ENCODE measurements around the gene CLDN16.

Gene CLDN16

DNA sequence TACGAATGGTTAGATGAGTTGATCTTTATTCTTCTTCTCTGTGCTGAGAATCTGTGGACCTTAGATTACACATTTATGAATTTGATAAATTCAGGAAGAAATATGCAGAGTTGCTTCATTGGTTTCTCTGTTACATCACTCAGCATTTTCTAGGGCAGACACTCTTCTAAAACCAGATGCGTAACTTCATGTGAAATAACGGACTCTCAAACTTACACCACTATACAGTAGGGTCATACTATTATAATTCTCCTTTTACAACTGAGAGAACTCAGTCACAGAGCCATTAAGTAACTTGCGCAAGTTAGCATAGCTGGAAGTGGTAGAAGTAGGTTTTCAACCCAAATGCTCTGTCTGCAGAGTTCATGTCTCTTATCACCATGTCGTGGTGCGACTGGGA is 56.0 kb downstream of the CLDN16 start:
- DNase-seq = no peak

DNA sequence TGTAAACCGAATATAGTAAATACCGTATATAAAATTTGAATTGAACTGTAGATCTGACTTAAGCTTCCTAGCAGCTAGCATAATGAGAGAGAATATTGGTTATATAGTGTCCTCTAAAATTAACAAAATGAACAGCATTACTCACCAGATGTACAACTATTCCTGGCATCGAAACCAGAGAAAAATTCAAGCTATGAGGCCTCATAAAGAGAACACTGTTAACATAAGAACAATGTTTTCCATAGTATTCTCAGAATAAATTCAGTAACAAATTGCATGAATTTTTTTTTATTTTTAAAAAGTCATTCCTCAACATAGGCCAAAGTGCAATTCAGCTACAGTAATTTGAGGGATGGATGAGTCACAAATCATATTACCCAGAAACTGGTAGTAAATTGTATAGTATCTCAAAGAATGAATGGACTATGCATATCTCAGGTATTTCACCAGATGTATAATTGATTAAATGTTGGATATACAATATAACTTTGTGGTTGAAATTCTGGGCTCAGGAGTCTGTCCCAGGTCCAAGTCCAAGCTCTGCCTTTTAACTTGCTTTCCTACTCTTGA is 56.7 kb downstream of the CLDN16 start:
- DNase-seq = no peak

DNA sequence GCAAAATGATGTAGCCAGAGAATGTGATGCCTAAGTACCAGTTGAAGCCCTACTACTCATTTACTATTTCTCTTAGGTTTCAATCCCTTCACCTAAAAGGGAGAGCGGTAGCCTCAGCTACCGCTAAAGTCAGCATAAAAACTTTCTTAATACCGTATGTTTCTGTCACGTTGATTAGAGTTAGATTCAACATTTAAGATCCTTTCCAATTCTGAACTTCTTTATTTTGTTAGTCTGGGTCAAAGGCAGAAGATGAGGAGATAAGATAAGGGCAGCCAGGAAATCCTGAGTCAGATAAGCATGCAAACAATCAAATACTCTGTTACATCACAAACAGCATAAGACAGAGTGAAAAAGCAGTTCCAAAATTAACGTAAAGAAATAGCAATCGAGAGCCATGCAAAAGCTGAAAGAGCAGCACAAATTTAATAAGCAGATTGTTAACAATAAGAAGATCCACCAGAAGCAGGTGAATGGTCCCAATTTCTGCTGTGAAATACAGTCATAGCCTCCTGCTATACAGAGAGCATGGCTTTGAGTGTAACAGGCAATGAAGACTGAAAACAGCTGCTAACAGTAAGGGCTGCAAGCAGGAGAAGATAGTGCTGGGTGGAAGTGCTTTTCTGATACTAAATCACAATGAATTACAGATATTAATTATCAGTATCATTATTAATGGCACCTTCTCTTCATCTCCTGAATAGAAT is 58.8 kb downstream of the CLDN16 start:
- DNase-seq = no peak

DNA sequence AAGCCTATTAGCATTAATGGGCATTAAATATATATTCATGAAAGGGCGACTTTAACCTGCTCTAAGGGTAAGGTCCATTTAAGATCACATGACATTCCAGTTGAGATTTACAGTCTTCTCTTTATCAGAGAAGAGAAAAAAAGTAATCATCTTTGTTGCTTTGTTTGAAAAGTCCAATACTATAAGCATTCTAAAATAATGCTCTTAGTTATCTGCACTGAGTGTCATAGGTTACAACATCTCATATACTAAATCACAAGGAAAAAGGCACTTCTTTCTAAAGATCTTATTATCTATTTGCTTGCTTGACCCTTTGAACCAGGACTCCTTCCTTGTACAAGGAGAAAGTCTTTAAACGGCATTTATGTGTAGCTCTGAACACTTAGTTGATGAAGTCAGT is 60.3 kb downstream of the CLDN16 start:
- DNase-seq = no peak

DNA sequence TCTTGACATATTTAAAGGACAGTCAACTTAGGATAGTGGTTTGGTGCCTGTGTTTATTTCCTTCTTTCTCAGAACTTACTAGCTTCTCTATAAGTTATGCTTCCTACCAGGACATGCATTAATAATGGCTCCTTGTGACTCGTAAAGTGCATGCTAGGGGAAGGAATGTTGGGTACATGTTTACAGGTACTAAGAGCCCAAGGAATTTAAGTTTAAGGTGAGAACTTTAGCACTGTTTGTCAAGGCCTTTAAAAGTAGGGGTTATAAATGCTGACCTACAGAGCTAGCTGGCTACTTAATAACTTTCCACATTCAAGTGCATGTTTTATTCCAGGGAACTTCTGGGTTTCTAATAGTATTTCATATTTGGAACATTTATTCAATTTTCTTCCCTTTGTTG is 61.8 kb downstream of the CLDN16 start, which contains the start of gene TMEM207:
TMEM207 (minus strand) TSS at position 101 of the 400 bp plus-strand sequence; CDS start at position 9, 92 bp downstream.
- no peak for DNase-seq

DNA sequence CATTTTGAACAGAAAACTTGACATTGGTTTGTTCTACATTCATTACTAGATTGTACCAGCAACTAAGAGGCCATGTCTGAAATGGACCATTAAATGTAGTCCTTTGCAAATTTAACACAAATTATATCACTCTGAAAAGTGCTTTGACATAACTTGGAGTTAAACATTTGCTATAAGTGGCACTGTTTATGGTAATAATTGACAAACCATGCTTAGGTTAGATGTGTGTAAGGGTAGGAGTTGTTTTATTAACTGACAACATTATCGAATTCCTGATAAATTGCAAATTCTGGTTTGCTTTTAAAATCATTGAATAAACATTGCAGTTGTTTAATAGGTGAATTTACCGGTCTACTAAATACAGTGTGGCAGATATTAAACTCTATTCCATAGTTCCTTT is 67.9 kb downstream of the CLDN16 start:
- no peak for DNase-seq

DNA sequence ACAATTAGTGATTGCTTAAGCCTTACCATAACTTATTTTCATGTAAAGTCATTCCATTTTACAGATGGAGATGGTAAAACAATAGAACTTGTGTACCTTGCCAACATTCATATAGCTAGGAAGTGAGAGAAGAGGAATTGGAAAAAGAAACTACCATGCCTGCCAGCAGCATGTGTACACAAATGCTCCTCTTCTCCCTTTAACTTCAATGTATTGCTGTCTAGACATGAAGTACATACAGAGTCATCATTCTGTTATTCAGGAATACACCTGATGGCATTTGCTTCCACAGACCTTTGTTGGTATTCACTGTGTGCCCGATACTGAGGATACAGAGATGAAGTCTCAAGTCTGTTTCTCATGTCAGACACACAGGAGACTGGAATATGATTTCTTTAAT is 68.8 kb downstream of the CLDN16 start:
- no peak for DNase-seq

DNA sequence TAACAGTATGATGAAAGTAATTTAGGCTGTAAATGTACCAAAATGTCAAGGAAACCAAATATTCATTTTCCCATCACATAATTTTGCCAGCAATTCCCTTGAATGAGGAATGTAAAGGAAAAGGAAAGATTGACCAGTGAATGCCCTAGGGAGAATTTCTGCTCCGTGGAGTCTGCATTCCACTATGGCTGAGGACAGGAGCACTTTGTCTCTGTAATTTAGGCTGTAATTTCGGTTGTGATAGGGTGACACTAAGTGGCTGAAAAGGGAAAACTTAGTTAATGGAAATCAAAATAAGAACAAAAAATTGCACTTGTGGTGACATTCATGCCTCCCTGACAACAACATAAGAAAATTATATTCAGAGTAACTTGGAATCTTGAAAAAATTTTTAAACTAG is 70.1 kb downstream of the CLDN16 start:
- DNase-seq = no peak
